ENCODE measurements around the gene KSR1. TPM values are rescaled to one million over a fixed set of nuclear protein-coding genes. Genes with fewer than 3 reads are reported as not detected.

KSR1 gene
- total and polyA plus RNA-seq, 2 of the 8 experiments (the other 6 are each of a cell fraction or from before 2014, with no cell fraction given), result 14.1 to 34.7 TPM

DNA sequence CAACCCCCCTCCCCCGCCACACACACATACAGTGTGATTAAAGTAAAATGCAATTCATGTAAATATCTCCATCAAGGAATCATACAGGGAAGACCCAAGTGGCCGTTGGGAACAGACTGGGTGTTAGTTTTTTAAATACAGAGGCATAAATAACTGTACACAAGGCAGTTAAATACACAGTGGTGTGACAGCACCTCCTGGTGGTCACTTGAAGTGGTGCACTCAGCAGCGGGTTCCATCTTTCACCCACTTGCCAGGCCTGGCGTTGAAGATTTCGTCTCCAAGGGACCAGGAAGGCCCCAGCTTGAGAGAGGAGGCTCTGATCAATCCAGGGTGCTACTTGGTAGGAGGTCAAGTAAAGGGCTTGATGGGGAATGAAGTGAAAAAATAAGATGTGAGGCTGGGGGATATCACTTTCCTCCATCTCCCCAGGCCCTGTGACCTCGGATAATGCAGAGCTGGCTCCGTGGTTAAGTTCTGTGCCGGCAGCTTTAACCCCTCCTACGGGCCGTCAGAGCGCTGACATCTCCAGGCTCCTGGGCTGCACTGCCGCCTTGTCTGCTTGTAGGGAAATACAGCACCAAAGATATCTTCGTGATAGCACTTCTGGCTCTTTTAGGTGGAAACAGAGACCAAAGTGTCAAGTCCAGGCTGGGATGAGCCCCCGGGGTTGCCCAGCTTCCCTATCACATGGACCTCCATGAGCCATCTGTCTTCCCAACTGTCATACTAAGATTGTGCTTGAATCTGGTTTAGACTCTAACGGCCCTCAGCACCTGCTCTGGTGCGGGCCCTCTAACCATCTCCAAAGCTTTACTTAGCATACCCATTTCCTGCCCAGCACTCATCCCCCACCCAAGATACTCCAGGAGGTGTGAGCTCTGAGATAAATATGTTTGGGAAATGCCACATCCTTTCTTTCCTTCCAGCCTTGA lies 195.4 kb downstream of the KSR1 start:
- FAIRE-seq, result peak; percentile 55

More for the DNA sequence above, 195.4 kb downstream of the KSR1 start:
- H4K20me1 ChIP-seq (replicated peaks in 1 of 2; ENCODE audit: control insufficient read depth in 1 of 2, insufficient read depth in 2 of 2, low read length in 2 of 2), result no peaks in the 10 kb centered on the region
- H3K18ac ChIP-seq (ENCODE audit: extremely low read depth, low read length), result no peak overlapping the region
- H4K5ac ChIP-seq (ENCODE audit: insufficient read length, low read depth, low read length), result no peak overlapping the region
- no peak overlapping the region for H2BK120ac ChIP-seq (replicated peaks; ENCODE audit: low read depth, low read length)
- no peaks in the 10 kb centered on the region for H3K23me2 ChIP-seq (ENCODE audit: low read depth, low read length)
- no peaks in the 10 kb centered on the region for H3K36me3 ChIP-seq (ENCODE audit: control insufficient read depth in 2 of 4, insufficient read depth in 4 of 4, low read length in 3 of 4)
- no peak overlapping the region for H4K8ac ChIP-seq (ENCODE audit: extremely low read depth, insufficient read depth, low read length)
- no peaks in the 10 kb centered on the region for H3K9me3 ChIP-seq (ENCODE audit: insufficient read depth in 2 of 2, low read depth in 1 of 2, low read length in 1 of 2)
- no peak overlapping the region for H2AFZ ChIP-seq (ENCODE audit: low read length)
- H3K4me2 ChIP-seq (ENCODE audit: insufficient read depth in 1 of 2, low read depth in 2 of 2, low read length in 2 of 2), result no peak overlapping the region
- no peak overlapping the region for H3K27ac ChIP-seq (ENCODE audit: low read depth, low read length)
- no peak overlapping the region for H2BK12ac ChIP-seq (ENCODE audit: low read depth, low read length)
- no peak overlapping the region for H3K9ac ChIP-seq (replicated peaks in 1 of 4; ENCODE audit: extremely low read depth in 1 of 4, low read depth in 3 of 4, low read length in 3 of 4)
- no peak overlapping the region for H3K14ac ChIP-seq (ENCODE audit: insufficient read length)
- no peak overlapping the region for H2BK15ac ChIP-seq (ENCODE audit: low read length)
- 79% methylated on average over 16 of the region's 16 CpGs; no CpG with 5 or more reads in 1 of the 2 experiments for WGBS, 2 experiments (ENCODE audit: extremely low coverage in 1 of 2, insufficient coverage in 1 of 2, insufficient read length in 1 of 2, insufficient replicate concordance in 2 of 2, low coverage in 1 of 2, low lambda C conversion rate in 2 of 2, missing lambda C conversion rate in 1 of 2)
- no peak overlapping the region for H3K56ac ChIP-seq (replicated peaks; ENCODE audit: insufficient read length, low read depth, low read length)
- H2AK5ac ChIP-seq (ENCODE audit: low read depth, low read length), result no peak overlapping the region
- H3K4me1 ChIP-seq (replicated peaks in 1 of 4; ENCODE audit: control insufficient read depth in 3 of 4, insufficient read depth in 4 of 4, low read length in 3 of 4), result peaks cover 0 to 4% (median 0%) of the 10 kb centered on the region in 4 experiments; a peak in 1 of 7 replicates
- no peak overlapping the region for H3K23ac ChIP-seq (ENCODE audit: insufficient read length)
- H3K4ac ChIP-seq (replicated peaks; ENCODE audit: insufficient read length, low read depth, low read length), result no peak overlapping the region
- no peak overlapping the region for H2BK5ac ChIP-seq (ENCODE audit: low read depth, low read length)
- DNase-seq (ENCODE audit: low read depth in 1 of 2, low spot score in 2 of 2), result peak in 1 of 2 experiments; percentile 87
- TF ChIP-seq, protein P1, sequence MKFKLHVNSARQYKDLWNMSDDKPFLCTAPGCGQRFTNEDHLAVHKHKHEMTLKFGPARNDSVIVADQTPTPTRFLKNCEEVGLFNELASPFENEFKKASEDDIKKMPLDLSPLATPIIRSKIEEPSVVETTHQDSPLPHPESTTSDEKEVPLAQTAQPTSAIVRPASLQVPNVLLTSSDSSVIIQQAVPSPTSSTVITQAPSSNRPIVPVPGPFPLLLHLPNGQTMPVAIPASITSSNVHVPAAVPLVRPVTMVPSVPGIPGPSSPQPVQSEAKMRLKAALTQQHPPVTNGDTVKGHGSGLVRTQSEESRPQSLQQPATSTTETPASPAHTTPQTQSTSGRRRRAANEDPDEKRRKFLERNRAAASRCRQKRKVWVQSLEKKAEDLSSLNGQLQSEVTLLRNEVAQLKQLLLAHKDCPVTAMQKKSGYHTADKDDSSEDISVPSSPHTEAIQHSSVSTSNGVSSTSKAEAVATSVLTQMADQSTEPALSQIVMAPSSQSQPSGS (IDR thresholded peaks at IDR 0.05; ENCODE audit: low read length), result no peak
- TF ChIP-seq RAD21 (IDR thresholded peaks at IDR 0.05 in 1 of 2, conservative IDR thresholded peaks at IDR 0.05 in 1 of 2; ENCODE audit: low read depth in 2 of 2, low read length in 2 of 2), result peak; percentile 59 to 65
- TF ChIP-seq, protein P2, sequence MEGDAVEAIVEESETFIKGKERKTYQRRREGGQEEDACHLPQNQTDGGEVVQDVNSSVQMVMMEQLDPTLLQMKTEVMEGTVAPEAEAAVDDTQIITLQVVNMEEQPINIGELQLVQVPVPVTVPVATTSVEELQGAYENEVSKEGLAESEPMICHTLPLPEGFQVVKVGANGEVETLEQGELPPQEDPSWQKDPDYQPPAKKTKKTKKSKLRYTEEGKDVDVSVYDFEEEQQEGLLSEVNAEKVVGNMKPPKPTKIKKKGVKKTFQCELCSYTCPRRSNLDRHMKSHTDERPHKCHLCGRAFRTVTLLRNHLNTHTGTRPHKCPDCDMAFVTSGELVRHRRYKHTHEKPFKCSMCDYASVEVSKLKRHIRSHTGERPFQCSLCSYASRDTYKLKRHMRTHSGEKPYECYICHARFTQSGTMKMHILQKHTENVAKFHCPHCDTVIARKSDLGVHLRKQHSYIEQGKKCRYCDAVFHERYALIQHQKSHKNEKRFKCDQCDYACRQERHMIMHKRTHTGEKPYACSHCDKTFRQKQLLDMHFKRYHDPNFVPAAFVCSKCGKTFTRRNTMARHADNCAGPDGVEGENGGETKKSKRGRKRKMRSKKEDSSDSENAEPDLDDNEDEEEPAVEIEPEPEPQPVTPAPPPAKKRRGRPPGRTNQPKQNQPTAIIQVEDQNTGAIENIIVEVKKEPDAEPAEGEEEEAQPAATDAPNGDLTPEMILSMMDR (IDR thresholded peaks at IDR 0.05; ENCODE audit: control extremely low read depth in 1 of 3, insufficient read depth in 1 of 3, low read depth in 1 of 3, low read length in 3 of 3), result peak; percentile 53 to 71 (median 64)
- H3K4me3 ChIP-seq (ENCODE audit: extremely low read depth in 1 of 4, insufficient read depth in 2 of 4, low read depth in 3 of 4, low read length in 4 of 4), result no peak overlapping the region
- no peaks in the 10 kb centered on the region for H3K27me3 ChIP-seq (replicated peaks in 1 of 4; ENCODE audit: control insufficient read depth in 3 of 4, extremely low read depth in 1 of 4, insufficient read depth in 3 of 4, low read length in 3 of 4)
- no peaks in the 10 kb centered on the region for H3K79me2 ChIP-seq (ENCODE audit: control insufficient read depth in 1 of 2, insufficient read depth in 2 of 2, low read length in 2 of 2)
- no peak overlapping the region for H2BK20ac ChIP-seq (ENCODE audit: low read length)
- no peaks in the 10 kb centered on the region for H3K79me1 ChIP-seq (ENCODE audit: low read depth, low read length)
- no peak overlapping the region for H4K91ac ChIP-seq (replicated peaks; ENCODE audit: insufficient read length, low read length)
- CTCF ChIA-PET (ENCODE audit: partially characterized antibody), result interaction anchor here (0.6 to 18.4 kb wide), 62 partner anchors 9 to 597 kb away, joined by 3 to 338 read pairs (median 4); partner anchors contain the start of genes KSR1 and LGALS9
- POLR2A ChIA-PET (ENCODE audit: partially characterized antibody), result no interaction called here

Measured in H1 (cell line).